OCI-LY7 (cell line): ENCODE results near the gene SPTBN4. TPM values are rescaled to one million over a fixed set of nuclear protein-coding genes. Genes with fewer than 3 reads are reported as not detected.

ENCODE experiments used
- BruUV-seq: library from RNA; stranded (reverse); fragments of 400-500 nt; replicated peaks from 2 replicates; lab custom pipeline; 2021; lab: Mats Ljungman, UMichigan
- CTCF ChIA-PET: fragments of 300-600 bp; sonication (Branson Sonifier 250); formaldehyde crosslinking; loops from one replicate; lab custom pipeline; 2022; ENCODE audit warnings: antibody characterized with exemption; ENCODE audit not compliant: unreplicated experiment; lab: Charles Lee
- POLR2A ChIA-PET: fragments of 300-600 bp; sonication (Branson Sonifier 250); formaldehyde crosslinking; loops from one replicate; lab custom pipeline; 2022; ENCODE audit warnings: antibody characterized with exemption; lab: Charles Lee
- DNase-seq: peaks from one replicate; pipeline ENCODE4 v3.0.0-alpha.2; 2015; ENCODE audit warnings: low spot score
- H2AFZ ChIP-seq: fragments of 200-600 bp; sonication (generic), shearing (Covaris generic); 2 replicates; pipeline ENCODE4 v1.6.1; 2014; ENCODE audit warnings: mild to moderate bottlenecking, antibody characterized with exemption, low read length, moderate library complexity
- H3K27ac ChIP-seq: fragments of 200-600 bp; sonication (generic); 2 replicates; pipeline ENCODE4 v1.5.1; 2014; ENCODE audit warnings: mixed run types, low read depth, mild to moderate bottlenecking, moderate library complexity, low read length, inconsistent platforms; ENCODE audit not compliant: poor library complexity, severe bottlenecking
- H3K36me3 ChIP-seq: fragments of 200-600 bp; sonication (generic); 2 replicates; pipeline ENCODE4 v1.6.1; 2014; ENCODE audit warnings: mild to moderate bottlenecking, antibody characterized with exemption, low read length, moderate library complexity, mixed read lengths; ENCODE audit not compliant: insufficient read depth
- H3K4me1 ChIP-seq: fragments of 200-600 bp; sonication (generic); 2 replicates; pipeline ENCODE4 v1.5.1; 2014; ENCODE audit warnings: mild to moderate bottlenecking, low read length; ENCODE audit not compliant: insufficient read depth, poor library complexity, severe bottlenecking
- H3K4me2 ChIP-seq: fragments of 200-600 bp; sonication (generic); 2 replicates; pipeline ENCODE4 v1.6.1; 2014; ENCODE audit warnings: mild to moderate bottlenecking, low read length
- H3K4me3 ChIP-seq: fragments of 200-600 bp; sonication (generic); 2 replicates; pipeline ENCODE4 v1.5.1; 2014; ENCODE audit warnings: mild to moderate bottlenecking, low read depth, low read length; ENCODE audit not compliant: poor library complexity, severe bottlenecking
- H3K79me2 ChIP-seq: fragments of 200-600 bp; sonication (generic); 2 replicates; pipeline ENCODE4 v1.6.1; 2016; ENCODE audit warnings: low read depth, mild to moderate bottlenecking, low read length, moderate library complexity, mixed read lengths; ENCODE audit not compliant: insufficient read depth
- H3K9me2 ChIP-seq: fragments of 200-600 bp; sonication (generic); 2 replicates; pipeline ENCODE4 v1.6.1; 2016; ENCODE audit warnings: mild to moderate bottlenecking, low read length, mixed read lengths; ENCODE audit not compliant: insufficient read depth
- H3K9me3 ChIP-seq: fragments of 200-600 bp; sonication (generic); 2 replicates; pipeline ENCODE4 v1.6.1; 2014; ENCODE audit warnings: mild to moderate bottlenecking, mixed run types, low read length, mixed read lengths
- H4K20me1 ChIP-seq: fragments of 200-600 bp; sonication (generic); 2 replicates; pipeline ENCODE4 v1.6.1; 2014; ENCODE audit warnings: mild to moderate bottlenecking, antibody characterized with exemption, low read length, moderate library complexity, mixed read lengths; ENCODE audit not compliant: insufficient read depth
- EZH2phosphoT487 ChIP-seq: fragments of 200-600 bp; sonication (generic); IDR thresholded peaks from 2 replicates; pipeline ENCODE4 v1.6.1; 2018; ENCODE audit warnings: low read depth, borderline replicate concordance, mild to moderate bottlenecking, mixed run types, antibody characterized with exemption, low read length, moderate library complexity, mixed read lengths
- intact Hi-C: fragments of 100-400 bp; cut with micrococcal nuclease; formaldehyde crosslinking; loops from one replicate; pipeline ENCODE4 v1.10.0; 2022; ENCODE audit not compliant: unreplicated experiment
- total RNA-seq, 2 experiments: library from RNA; depleted of rRNA in 1 of 2; stranded (reverse); fragments of >200 nt in 1 of 2; shearing (Covaris generic) in 1 of 2; gene quantifications; 2 replicates each; pipeline ENCODE4 v1.2.3, GENCODE V29; 2014 to 2022
- TF ChIP-seq, protein P1 (sequence below): fragments of 200-600 bp; sonication (generic); conservative IDR thresholded peaks from 2 replicates; pipeline ENCODE4 v1.5.1; 2014; ENCODE audit warnings: mild to moderate bottlenecking, antibody characterized with exemption, low read length, moderate library complexity, mixed read lengths

The SPTBN4 gene
- total RNA-seq, 2 experiments from 2014 or later: 4.1 to 6.3 TPM

DNA sequence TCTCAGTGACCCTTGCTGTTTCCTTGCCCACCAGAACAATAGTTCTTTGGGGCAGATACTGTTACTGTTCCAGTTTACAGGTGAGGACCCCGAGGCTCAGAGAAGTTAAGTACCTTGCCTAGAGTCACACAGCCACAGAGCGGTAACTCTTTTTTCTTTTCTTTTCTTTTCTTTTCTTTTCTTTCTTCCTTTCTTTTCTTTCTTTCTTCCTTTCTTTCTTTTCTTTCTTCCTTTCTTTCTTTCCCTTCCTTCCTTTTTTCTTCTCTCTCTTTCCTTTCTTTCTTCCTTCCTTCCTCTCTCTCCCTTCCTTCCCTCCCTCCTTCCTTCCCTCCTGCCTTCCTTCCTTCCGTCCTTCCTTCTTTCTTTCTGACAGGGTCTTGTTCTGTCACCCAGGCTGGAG lies 48.8 kb upstream of the SPTBN4 start:
- Histone ChIP-seq H3K9me3 (no peaks in the 10 kb centered on the region), H2AFZ (no peak overlapping the region), H3K4me2 (no peak overlapping the region), H3K4me3 (no peak overlapping the region), H3K36me3 (peaks cover 10% of the 10 kb centered on the region; the same call in 1 of the 2 replicates), H3K9me2 (no peaks in the 10 kb centered on the region), H4K20me1 (no peaks in the 10 kb centered on the region), H3K79me2 (no peaks in the 10 kb centered on the region), H3K4me1 (peaks cover 24% of the 10 kb centered on the region), H3K27ac (no peak overlapping the region)
- POLR2A ChIA-PET: no interaction called here
- no peak for DNase-seq
- CTCF ChIA-PET: no interaction called here
- intact Hi-C loops: no loop called here
- no TSS peak for BruUV-seq
- no peak for TF ChIP-seq EZH2phosphoT487
- TF ChIP-seq, protein P1, sequence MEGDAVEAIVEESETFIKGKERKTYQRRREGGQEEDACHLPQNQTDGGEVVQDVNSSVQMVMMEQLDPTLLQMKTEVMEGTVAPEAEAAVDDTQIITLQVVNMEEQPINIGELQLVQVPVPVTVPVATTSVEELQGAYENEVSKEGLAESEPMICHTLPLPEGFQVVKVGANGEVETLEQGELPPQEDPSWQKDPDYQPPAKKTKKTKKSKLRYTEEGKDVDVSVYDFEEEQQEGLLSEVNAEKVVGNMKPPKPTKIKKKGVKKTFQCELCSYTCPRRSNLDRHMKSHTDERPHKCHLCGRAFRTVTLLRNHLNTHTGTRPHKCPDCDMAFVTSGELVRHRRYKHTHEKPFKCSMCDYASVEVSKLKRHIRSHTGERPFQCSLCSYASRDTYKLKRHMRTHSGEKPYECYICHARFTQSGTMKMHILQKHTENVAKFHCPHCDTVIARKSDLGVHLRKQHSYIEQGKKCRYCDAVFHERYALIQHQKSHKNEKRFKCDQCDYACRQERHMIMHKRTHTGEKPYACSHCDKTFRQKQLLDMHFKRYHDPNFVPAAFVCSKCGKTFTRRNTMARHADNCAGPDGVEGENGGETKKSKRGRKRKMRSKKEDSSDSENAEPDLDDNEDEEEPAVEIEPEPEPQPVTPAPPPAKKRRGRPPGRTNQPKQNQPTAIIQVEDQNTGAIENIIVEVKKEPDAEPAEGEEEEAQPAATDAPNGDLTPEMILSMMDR: no peak

DNA sequence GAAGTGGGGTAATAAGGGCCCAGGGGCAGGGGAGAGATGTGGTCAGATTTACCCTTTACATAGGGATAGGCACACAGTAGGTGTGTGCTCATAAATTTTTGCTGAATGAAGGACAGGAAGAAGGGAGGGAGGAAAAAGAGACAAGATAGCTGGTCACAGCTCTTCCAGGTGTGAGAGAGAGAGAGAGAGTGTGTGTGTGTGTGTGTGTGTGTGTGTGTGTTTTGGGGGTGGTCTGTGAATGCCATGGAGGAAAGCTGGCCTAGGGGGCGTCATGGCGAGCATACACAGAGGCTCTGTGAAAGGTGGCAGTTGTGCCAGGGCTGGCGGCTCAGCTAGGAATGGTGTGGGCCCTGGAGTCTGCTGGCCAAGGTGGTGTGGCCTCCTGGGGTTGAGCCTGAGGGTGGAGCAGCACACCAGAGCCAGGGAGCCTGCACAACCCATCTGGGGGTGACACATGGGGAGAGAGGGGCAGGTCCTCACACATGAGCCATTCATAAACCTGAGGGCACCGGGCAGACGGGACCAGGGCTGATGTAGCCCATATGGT lies 47.7 kb upstream of the SPTBN4 start:
- no TSS peak for BruUV-seq
- TF ChIP-seq EZH2phosphoT487: no peak
- TF ChIP-seq, protein P1: 0 out of 2 replicates have a peak, but pooled peaks have one; percentile 19
- DNase-seq: no peak
- Histone ChIP-seq H3K79me2 (peaks cover 2% of the 10 kb centered on the region; the same call in 1 of the 2 replicates), H4K20me1 (no peaks in the 10 kb centered on the region), H3K9me3 (no peaks in the 10 kb centered on the region), H3K36me3 (peaks cover 10% of the 10 kb centered on the region; the same call in 1 of the 2 replicates), H3K27ac (no peak overlapping the region), H3K4me2 (no peak overlapping the region), H2AFZ (no peak overlapping the region), H3K9me2 (no peaks in the 10 kb centered on the region), H3K4me3 (no peak overlapping the region), H3K4me1 (peaks cover 26% of the 10 kb centered on the region)
- CTCF ChIA-PET: no interaction called here
- POLR2A ChIA-PET: no interaction called here
- intact Hi-C loops: no loop called here

DNA sequence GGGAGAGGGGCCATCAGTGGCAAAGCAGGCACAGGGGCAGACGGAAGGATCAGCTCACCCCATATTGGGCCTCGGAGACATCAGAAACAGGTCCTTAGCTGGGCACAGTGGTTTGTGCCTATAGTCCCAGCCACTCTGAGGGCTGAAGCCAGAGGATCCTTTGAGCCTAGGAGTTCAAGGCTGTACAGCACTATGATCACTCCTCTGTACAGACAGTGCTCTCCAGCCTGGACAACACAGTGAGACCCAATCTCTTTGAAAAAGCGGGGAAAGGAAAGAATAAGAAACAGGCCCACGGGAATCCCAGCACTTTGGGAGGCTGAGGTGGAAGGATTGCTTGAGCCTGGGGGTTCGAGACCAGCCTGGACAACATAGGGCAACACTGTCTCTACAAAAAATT lies 47.0 kb upstream of the SPTBN4 start:
- no peak overlapping the region for H3K27ac ChIP-seq
- no peak overlapping the region for H3K4me3 ChIP-seq
- peaks cover 9% of the 10 kb centered on the region; the same call in 1 of the 2 replicates for H3K79me2 ChIP-seq
- no peak overlapping the region for H2AFZ ChIP-seq
- no TSS peak for BruUV-seq
- H3K4me2 ChIP-seq: no peak overlapping the region
- H3K9me2 ChIP-seq: no peaks in the 10 kb centered on the region
- no peaks in the 10 kb centered on the region for H3K9me3 ChIP-seq
- CTCF ChIA-PET: interaction anchor here (0.5 to 1.2 kb wide), 2 partner anchors 9 to 39 kb away, joined by 3 to 10 read pairs; no protein-coding TSS in a partner anchor
- H3K36me3 ChIP-seq: peaks cover 10% of the 10 kb centered on the region; the same call in 1 of the 2 replicates
- POLR2A ChIA-PET: interaction anchor here (0.7 to 1.5 kb wide), 4 partner anchors 8 to 63 kb away, joined by 3 to 6 read pairs (median 4); no protein-coding TSS in a partner anchor
- peaks cover 31% of the 10 kb centered on the region for H3K4me1 ChIP-seq
- TF ChIP-seq, protein P1: no peak
- no peak for TF ChIP-seq EZH2phosphoT487
- no peak for DNase-seq
- H4K20me1 ChIP-seq: no peaks in the 10 kb centered on the region
- intact Hi-C loops: loop anchor here (1.0 to 10.0 kb wide), 3 partner anchors 25 to 135 kb away; partner anchors contain the start of genes AKT2, BLVRB and SERTAD3
